Measurements from ENCODE around the gene AFG1L. TPM values are rescaled to one million over a fixed set of nuclear protein-coding genes. Genes with fewer than 3 reads are reported as not detected.

AFG1L gene
- total RNA-seq, 2 experiments from 2014 or later = 5.6 to 6.3 TPM

DNA sequence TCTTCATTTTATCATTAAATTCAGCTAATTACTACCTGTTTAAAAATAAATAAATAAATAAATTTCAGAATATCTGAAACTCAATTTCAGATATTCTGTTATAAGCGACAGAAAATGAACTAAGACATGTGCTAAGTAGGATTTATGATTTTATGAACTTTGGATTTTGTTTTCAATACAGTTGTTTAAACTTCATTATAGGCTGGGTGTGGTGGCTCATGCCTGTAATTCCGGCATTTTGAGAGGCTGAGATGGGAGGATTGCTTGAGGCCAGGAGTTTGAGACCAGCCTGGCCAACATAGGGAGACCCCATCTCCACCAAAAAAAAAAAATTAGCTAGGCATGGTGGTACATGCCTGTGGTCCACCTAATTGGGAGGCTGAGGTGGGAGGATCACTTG is 36.0 kb downstream of the AFG1L start:
- H3K4me3 Mint-ChIP-seq = no peak overlapping the region
- no peak overlapping the region for H3K27ac Mint-ChIP-seq
- TF ChIP-seq CTCF (IDR thresholded peaks at IDR 0.05) = no peak
- intact Hi-C loops (cut with micrococcal nuclease) = no loop called here
- no peaks in the 10 kb centered on the region for H3K9me3 Mint-ChIP-seq
- ATAC-seq (no peak), DNase-seq (no peak)
- H3K27me3 Mint-ChIP-seq = no peaks in the 10 kb centered on the region
- ChIA-PET CTCF (no interaction called here), POLR2A (no interaction called here)
- H3K36me3 Mint-ChIP-seq (ENCODE audit: low read depth) = peaks cover 14% of the 10 kb centered on the region
- H3K4me1 Mint-ChIP-seq (ENCODE audit: low read depth) = no peaks in the 10 kb centered on the region

DNA sequence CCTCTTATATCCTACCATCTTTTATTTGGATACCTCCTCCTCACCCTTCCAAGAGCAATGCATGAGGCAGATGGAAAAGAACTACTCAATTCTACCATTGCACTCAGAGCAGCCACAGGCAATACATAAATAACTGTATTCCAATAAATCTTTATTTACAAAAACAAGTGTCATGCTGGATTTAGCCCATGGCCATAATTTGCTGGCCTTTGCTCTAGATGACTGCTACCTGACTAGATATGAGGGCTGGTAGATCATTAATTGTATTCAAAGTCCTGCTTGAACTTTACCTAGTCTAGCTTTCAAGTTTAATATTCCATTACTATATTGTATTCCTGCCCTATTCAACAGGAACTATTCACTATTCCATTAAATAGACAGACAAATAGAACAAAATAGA is 37.1 kb downstream of the AFG1L start:
- peaks cover 12% of the 10 kb centered on the region for H3K36me3 Mint-ChIP-seq (ENCODE audit: low read depth)
- no peaks in the 10 kb centered on the region for H3K9me3 Mint-ChIP-seq
- CTCF ChIA-PET = no interaction called here
- H3K27me3 Mint-ChIP-seq = no peaks in the 10 kb centered on the region
- POLR2A ChIA-PET = no interaction called here
- H3K4me1 Mint-ChIP-seq (ENCODE audit: low read depth) = no peaks in the 10 kb centered on the region
- ATAC-seq (no peak), DNase-seq (no peak)
- intact Hi-C loops (cut with micrococcal nuclease) = no loop called here
- H3K27ac Mint-ChIP-seq = no peak overlapping the region
- no peak overlapping the region for H3K4me3 Mint-ChIP-seq
- no peak for TF ChIP-seq CTCF (IDR thresholded peaks at IDR 0.05)

- Mint-ChIP-seq H3K4me3 (no peak overlapping the region), H3K27ac (no peak overlapping the region), H3K9me3 (no peaks in the 10 kb centered on the region), H3K4me1 (ENCODE audit: low read depth) (no peaks in the 10 kb centered on the region), H3K27me3 (no peaks in the 10 kb centered on the region), H3K36me3 (ENCODE audit: low read depth) (no peaks in the 10 kb centered on the region)
- ChIA-PET POLR2A (no interaction called here), CTCF (no interaction called here)
- no peak for TF ChIP-seq CTCF (IDR thresholded peaks at IDR 0.05)
- DNase-seq = no peak
- intact Hi-C loops (cut with micrococcal nuclease) = no loop called here
- no peak for ATAC-seq
Measured at GRCh38 chr6:108336971-108337370, 42.1 kb downstream of the AFG1L start.

- Mint-ChIP-seq H3K4me3 (no peak overlapping the region), H3K4me1 (ENCODE audit: low read depth) (no peaks in the 10 kb centered on the region), H3K36me3 (ENCODE audit: low read depth) (no peaks in the 10 kb centered on the region), H3K27me3 (no peaks in the 10 kb centered on the region), H3K27ac (no peak overlapping the region), H3K9me3 (no peaks in the 10 kb centered on the region)
- ChIA-PET CTCF (interaction anchor here (0.9 kb wide), 1 partner anchor 30 kb away, joined by 3 read pairs; no protein-coding TSS in a partner anchor), POLR2A (no interaction called here)
- TF ChIP-seq CTCF (IDR thresholded peaks at IDR 0.05) = no peak
- DNase-seq (no peak), ATAC-seq (no peak)
- intact Hi-C loops (cut with micrococcal nuclease) = no loop called here
Measured at GRCh38 chr6:108337721-108338120, 42.9 kb downstream of the AFG1L start.

DNA sequence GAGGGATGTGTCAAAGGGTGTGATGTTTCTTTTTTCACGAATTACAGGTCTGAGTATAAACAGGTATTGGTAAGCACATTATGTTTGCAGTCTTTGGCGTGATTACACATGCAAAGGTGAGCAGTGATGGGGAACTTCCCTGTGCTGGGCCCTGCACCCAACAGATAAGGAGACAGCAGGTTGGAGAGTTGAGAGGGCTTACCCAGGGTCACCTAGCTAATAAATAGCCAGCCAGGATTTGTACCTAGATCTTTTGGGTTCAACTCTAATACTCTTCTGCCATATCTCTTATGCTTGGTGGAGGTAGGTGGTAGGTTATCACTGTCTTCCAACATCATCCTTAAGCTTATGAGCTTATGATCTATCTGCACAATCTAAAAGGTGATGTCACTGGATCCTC is 46.5 kb downstream of the AFG1L start:
- no peak for TF ChIP-seq CTCF (IDR thresholded peaks at IDR 0.05)
- DNase-seq = no peak
- no peak overlapping the region for H3K27ac Mint-ChIP-seq
- no peaks in the 10 kb centered on the region for H3K36me3 Mint-ChIP-seq (ENCODE audit: low read depth)
- no peak overlapping the region for H3K4me3 Mint-ChIP-seq
- ATAC-seq = no peak
- intact Hi-C loops (cut with micrococcal nuclease) = no loop called here
- ChIA-PET CTCF (no interaction called here), POLR2A (no interaction called here)
- H3K4me1 Mint-ChIP-seq (ENCODE audit: low read depth) = no peaks in the 10 kb centered on the region
- no peaks in the 10 kb centered on the region for H3K27me3 Mint-ChIP-seq
- H3K9me3 Mint-ChIP-seq = no peaks in the 10 kb centered on the region
